T-cell (primary cell): ENCODE results near the gene SPATS2L. TPM values are rescaled to one million over a fixed set of nuclear protein-coding genes. Genes with fewer than 3 reads are reported as not detected.
A peak's percentile ranks its signal among the peaks of the same experiment; 100 is the strongest.

Source experiments
- ATAC-seq, 4 experiments: fragments of 200-7000 bp in 3 of 4; fragments of 150-1000 bp in 1 of 4; cut with Tn5 transposase; replicated peaks in 1 of 4; 1 replicate in 3 of 4; 2 replicates in 1 of 4; pipeline ENCODE4 v1.10.0; 2021; ENCODE audit warnings: moderate library complexity in 3 of 4, mild to moderate bottlenecking in 2 of 4, moderate number of reproducible peaks in 1 of 4
- CTCF ChIA-PET, 2 donors: fragments of 300-600 bp; sonication (Branson Sonifier 250); formaldehyde crosslinking; loops; one replicate each; lab custom pipeline; 2022; ENCODE audit warnings: antibody characterized with exemption in 2 of 2; lab: Charles Lee
- POLR2A ChIA-PET, 2 donors: fragments of 300-600 bp; sonication (Branson Sonifier 250); formaldehyde crosslinking; loops; one replicate each; lab custom pipeline; 2022; ENCODE audit warnings: antibody characterized with exemption in 2 of 2; lab: Charles Lee
- DNase-seq, 35 experiments: peaks; one replicate each; pipeline versions ENCODE4 v3.0.0 to v3.0.0-alpha.2; 2013 to 2023
- H3K27ac ChIP-seq: one replicate; pipeline ENCODE4 v1.5.1; 2013; ENCODE audit warnings: low read length
- H3K27me3 ChIP-seq, 2 experiments: replicated peaks in 1 of 2; 1 replicate in 1 of 2; 2 replicates in 1 of 2; pipeline versions ENCODE4 v1.6.1 to v1.7.0; 2013; ENCODE audit warnings: low read length in 1 of 2, mixed read lengths in 1 of 2; ENCODE audit not compliant: control insufficient read depth in 2 of 2, insufficient read depth in 2 of 2; ENCODE audit errors: extremely low read depth in 1 of 2
- H3K36me3 ChIP-seq, 2 donors: 1 replicate in 1 of 2; 2 replicates in 1 of 2; pipeline versions ENCODE4 v1.6.1 to v1.7.0; 2013; ENCODE audit warnings: low read length in 1 of 2; ENCODE audit not compliant: control insufficient read depth in 2 of 2, insufficient read depth in 1 of 2; ENCODE audit errors: extremely low read depth in 1 of 2
- H3K4me1 ChIP-seq, 2 experiments: 1 replicate in 1 of 2; 2 replicates in 1 of 2; pipeline versions ENCODE4 v1.6.1 to v1.7.0; 2013; ENCODE audit warnings: low read length in 2 of 2, mixed read lengths in 1 of 2; ENCODE audit not compliant: insufficient read depth in 2 of 2, control insufficient read depth in 1 of 2; ENCODE audit errors: extremely low read depth in 1 of 2
- H3K4me3 ChIP-seq, 2 donors: 1 replicate in 1 of 2; 2 replicates in 1 of 2; pipeline versions ENCODE4 v1.5.1 to v1.7.0; 2013; ENCODE audit warnings: mild to moderate bottlenecking in 2 of 2, low read length in 1 of 2, moderate library complexity in 1 of 2; ENCODE audit not compliant: control insufficient read depth in 1 of 2; ENCODE audit errors: extremely low read depth in 1 of 2
- H3K9me3 ChIP-seq: 2 replicates; pipeline ENCODE4 v1.7.0; 2013
- H3K27ac Mint-ChIP-seq, 2 donors: one replicate each; pipeline ENCODE4 v1.8.0; 2020 to 2021; ENCODE audit warnings: mild to moderate bottlenecking in 2 of 2, mixed read lengths in 2 of 2
- H3K27me3 Mint-ChIP-seq, 2 donors: one replicate each; pipeline ENCODE4 v1.8.0; 2021 to 2022; ENCODE audit warnings: mixed read lengths in 2 of 2
- H3K36me3 Mint-ChIP-seq: one replicate; pipeline ENCODE4 v1.8.0; 2021; ENCODE audit warnings: mixed read lengths
- H3K4me1 Mint-ChIP-seq, 3 donors: one replicate each; pipeline ENCODE4 v1.8.0; 2020 to 2022; ENCODE audit warnings: mixed read lengths in 3 of 3, mild to moderate bottlenecking in 1 of 3
- H3K4me3 Mint-ChIP-seq, 3 donors: one replicate each; pipeline ENCODE4 v1.8.0; 2020 to 2022; ENCODE audit warnings: mild to moderate bottlenecking in 3 of 3, mixed read lengths in 3 of 3, moderate library complexity in 3 of 3
- H3K9me3 Mint-ChIP-seq, 3 donors: one replicate each; pipeline ENCODE4 v1.8.0; 2020 to 2022; ENCODE audit warnings: mixed read lengths in 3 of 3
- WGBS: methylation state at CpG from one replicate; pipeline ENCODE4 v1.1.5; 2013; ENCODE audit warnings: missing lambda C conversion rate; ENCODE audit not compliant: insufficient coverage; 5-methylcytosine and 5-hydroxymethylcytosine counted together
- total RNA-seq, 35 experiments: library from RNA in 6 of 35; stranded (reverse) in 6 of 35; fragments of 120-200 nt in 1 of 35; gene quantifications; one replicate each; pipeline versions ENCODE4 v1.2.1 to v1.2.4 and lab custom pipeline; 2013 to 2026

Gene SPATS2L
- total RNA-seq, 5 donors from 2014 or later (not counting 1 experiment from before 2014, with no cell fraction given), result 5.4 to 9.3 (median 5.9) TPM

- Histone ChIP-seq H3K4me1 (peaks cover 0 to 5% of the 10 kb centered on the region in 2 experiments), H3K36me3 (no peaks in the 10 kb centered on the region), H3K27ac (no peak overlapping the region), H3K27me3 (no peaks in the 10 kb centered on the region), H3K4me3 (no peak overlapping the region), H3K9me3 (no peaks in the 10 kb centered on the region)
- H3K36me3 Mint-ChIP-seq, result peaks cover 4% of the 10 kb centered on the region
- H3K27ac Mint-ChIP-seq, result no peak overlapping the region
- ChIA-PET POLR2A (interaction anchor here (0.7 to 0.8 kb wide), 2 partner anchors 181 to 994 kb away, joined by 3 to 12 read pairs; no protein-coding TSS in a partner anchor), CTCF (interaction anchor here (0.5 to 3.0 kb wide), 16 partner anchors 11 to 587 kb away, joined by 3 to 25 read pairs (median 4); no protein-coding TSS in a partner anchor)
- H3K9me3 Mint-ChIP-seq, result no peaks in the 10 kb centered on the region
- peaks cover 0 to 4% of the 10 kb centered on the region in 2 donors for H3K27me3 Mint-ChIP-seq
- no peak for DNase-seq
- H3K4me3 Mint-ChIP-seq, result no peak overlapping the region
- ATAC-seq, result no peak
- peaks cover 0 to 8% (median 2%) of the 10 kb centered on the region in 3 donors for H3K4me1 Mint-ChIP-seq
Observed at GRCh38 chr2:200482194-200482593, 175.7 kb downstream of the SPATS2L start.

- Histone ChIP-seq H3K36me3 (no peaks in the 10 kb centered on the region), H3K27me3 (no peaks in the 10 kb centered on the region), H3K9me3 (no peaks in the 10 kb centered on the region), H3K27ac (no peak overlapping the region), H3K4me3 (no peak overlapping the region), H3K4me1 (peaks cover 0 to 5% of the 10 kb centered on the region in 2 experiments)
- 79% methylated on average over 4 of the region's 4 CpGs for WGBS
- peak in 1 of 35 experiments; percentile 10 for DNase-seq
- Mint-ChIP-seq H3K4me1 (peaks cover 0 to 8% (median 2%) of the 10 kb centered on the region in 3 donors), H3K27me3 (peaks cover 0 to 4% of the 10 kb centered on the region in 2 donors), H3K36me3 (peaks cover 4% of the 10 kb centered on the region), H3K27ac (no peak overlapping the region), H3K9me3 (no peaks in the 10 kb centered on the region), H3K4me3 (no peak overlapping the region)
- CTCF ChIA-PET, result interaction anchor here (0.6 to 2.3 kb wide), 9 partner anchors 10 to 586 kb away, joined by 3 to 10 read pairs (median 3); no protein-coding TSS in a partner anchor
- ATAC-seq, result no peak
- POLR2A ChIA-PET, result interaction anchor here in 1 of 2 donors (0.7 kb wide), 1 partner anchor 77 kb away, joined by 3 read pairs; no protein-coding TSS in a partner anchor
Observed at GRCh38 chr2:200483729-200484198, 177.3 kb downstream of the SPATS2L start.

- H3K27me3 ChIP-seq, result no peaks in the 10 kb centered on the region
- peaks cover 0 to 4% of the 10 kb centered on the region in 2 donors for H3K27me3 Mint-ChIP-seq
- H3K27ac Mint-ChIP-seq, result no peak overlapping the region
- H3K4me3 Mint-ChIP-seq, result no peak overlapping the region
- DNase-seq (no peak), ATAC-seq (no peak)
- H3K9me3 Mint-ChIP-seq, result no peaks in the 10 kb centered on the region
- no peak overlapping the region for H3K27ac ChIP-seq
- peaks cover 0 to 2% of the 10 kb centered on the region in 2 donors for H3K36me3 ChIP-seq
- peaks cover 0 to 6% (median 2%) of the 10 kb centered on the region in 3 donors for H3K4me1 Mint-ChIP-seq
- CTCF ChIA-PET, result interaction anchor here (1.4 to 2.3 kb wide), 4 partner anchors 9 to 506 kb away, joined by 4 to 10 read pairs (median 6); no protein-coding TSS in a partner anchor
- peaks cover 10% of the 10 kb centered on the region for H3K36me3 Mint-ChIP-seq
- no peaks in the 10 kb centered on the region for H3K9me3 ChIP-seq
- H3K4me1 ChIP-seq, result peaks cover 0 to 5% of the 10 kb centered on the region in 2 experiments
- no peak overlapping the region for H3K4me3 ChIP-seq
- POLR2A ChIA-PET, result no interaction called here
- WGBS, result no CpG with 5 or more reads among the region's 3 CpGs
Observed at GRCh38 chr2:200484934-200485333, 178.4 kb downstream of the SPATS2L start.

- no peak overlapping the region for H3K4me3 ChIP-seq
- POLR2A ChIA-PET, result interaction anchor here in 1 of 2 donors (0.8 kb wide), 1 partner anchor 19 kb away, joined by 3 read pairs; no protein-coding TSS in a partner anchor
Observed at GRCh38 chr2:200486529-200486928, 180.0 kb downstream of the SPATS2L start.

GRCh38 chr2:200488169-200488568 lies 181.7 kb downstream of the SPATS2L start:
- DNase-seq, result no peak
- ATAC-seq, result no peak
- H3K4me3 Mint-ChIP-seq, result no peak overlapping the region
- no peaks in the 10 kb centered on the region for H3K9me3 Mint-ChIP-seq
- CTCF ChIA-PET, result no interaction called here
- peaks cover 4 to 32% of the 10 kb centered on the region in 2 donors for H3K36me3 ChIP-seq
- no peak overlapping the region for H3K4me3 ChIP-seq
- H3K27ac ChIP-seq, result no peak overlapping the region
- H3K4me1 Mint-ChIP-seq, result peaks cover 0 to 3% (median 0%) of the 10 kb centered on the region in 3 donors
- WGBS, result 100% methylated on average over 2 of the region's 4 CpGs
- H3K27me3 Mint-ChIP-seq, result peaks cover 0 to 4% of the 10 kb centered on the region in 2 donors
- no peaks in the 10 kb centered on the region for H3K4me1 ChIP-seq
- H3K27me3 ChIP-seq, result no peaks in the 10 kb centered on the region
- H3K9me3 ChIP-seq, result no peaks in the 10 kb centered on the region
- POLR2A ChIA-PET, result no interaction called here
- H3K27ac Mint-ChIP-seq, result no peak overlapping the region
- peaks cover 37% of the 10 kb centered on the region for H3K36me3 Mint-ChIP-seq

More at GRCh38 chr2:200486529-200486928, 180.0 kb downstream of the SPATS2L start:
- Mint-ChIP-seq H3K9me3 (no peaks in the 10 kb centered on the region), H3K27me3 (peaks cover 0 to 4% of the 10 kb centered on the region in 2 donors), H3K36me3 (peaks cover 22% of the 10 kb centered on the region), H3K4me3 (no peak overlapping the region), H3K27ac (no peak overlapping the region), H3K4me1 (peaks cover 0 to 3% (median 0%) of the 10 kb centered on the region in 3 donors)
- Histone ChIP-seq H3K27me3 (no peaks in the 10 kb centered on the region), H3K36me3 (peaks cover 4 to 18% of the 10 kb centered on the region in 2 donors), H3K4me1 (peaks cover 0 to under 1% of the 10 kb centered on the region in 2 experiments), H3K9me3 (no peaks in the 10 kb centered on the region), H3K27ac (no peak overlapping the region)
- DNase-seq, result no peak
- ATAC-seq, result no peak
- WGBS, result no CpG with 5 or more reads among the region's 2 CpGs
- CTCF ChIA-PET, result interaction anchor here in 1 of 2 donors (0.6 to 1.3 kb wide), 4 partner anchors 9 to 513 kb away, joined by 3 to 5 read pairs (median 4); no protein-coding TSS in a partner anchor

- ATAC-seq (no peak), DNase-seq (no peak)
- H3K9me3 ChIP-seq, result no peaks in the 10 kb centered on the region
- Mint-ChIP-seq H3K4me3 (no peak overlapping the region), H3K4me1 (no peaks in the 10 kb centered on the region), H3K9me3 (no peaks in the 10 kb centered on the region), H3K27ac (no peak overlapping the region), H3K36me3 (peaks cover 46% of the 10 kb centered on the region), H3K27me3 (no peaks in the 10 kb centered on the region)
- ChIA-PET CTCF (no interaction called here), POLR2A (interaction anchor here in 1 of 2 donors (0.7 kb wide), 1 partner anchor 22 kb away, joined by 3 read pairs; no protein-coding TSS in a partner anchor)
- H3K4me3 ChIP-seq, result no peak overlapping the region
- H3K4me1 ChIP-seq, result no peaks in the 10 kb centered on the region
- H3K36me3 ChIP-seq, result peaks cover 4 to 39% of the 10 kb centered on the region in 2 donors
- no peaks in the 10 kb centered on the region for H3K27me3 ChIP-seq
- 98% methylated on average over 17 of the region's 22 CpGs for WGBS
- H3K27ac ChIP-seq, result no peak overlapping the region
Observed at GRCh38 chr2:200490001-200490400, 183.5 kb downstream of the SPATS2L start.
